Colon (tissue), 2 donors: ENCODE measurements around the gene PDZRN4.
"Not testable (repeated sequence)": the region's sequence is repeated elsewhere in the genome, so short reads cannot be mapped to it uniquely, and the experiment has no call there.

ENCODE experiments used
- FAIRE-seq: peaks from 2 replicates; lab custom pipeline; 2012; peaks lifted over from hg19 to GRCh38; lab: Jason Lieb, UNC
- donor health status: control.
- donor health status: control.

PDZRN4 gene

DNA sequence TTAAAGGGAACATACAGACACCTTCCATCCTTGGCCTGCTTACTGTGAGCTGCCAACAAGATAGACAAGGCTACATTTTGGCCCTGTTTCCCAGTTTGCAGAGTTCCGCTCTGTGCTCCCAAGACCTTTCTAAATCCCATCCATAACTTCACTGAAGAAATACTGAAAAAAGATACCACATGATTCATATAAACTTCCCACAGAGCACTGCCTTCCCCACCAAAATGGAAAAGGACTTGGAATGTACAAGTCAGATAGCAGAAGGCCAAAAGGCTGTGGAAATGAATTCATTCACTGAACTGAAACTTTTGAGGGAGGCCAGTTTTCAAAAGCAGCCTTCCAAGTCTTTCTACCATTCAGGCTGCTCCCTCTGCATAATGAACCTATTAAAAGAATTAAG, 29.6 kb downstream of the PDZRN4 start:
- no peak for FAIRE-seq

- FAIRE-seq = no peak
Observed at GRCh38 chr12:41220931-41221330, 32.8 kb downstream of the PDZRN4 start.

- no peak for FAIRE-seq
Observed at GRCh38 chr12:41221491-41221890, 33.4 kb downstream of the PDZRN4 start.

DNA sequence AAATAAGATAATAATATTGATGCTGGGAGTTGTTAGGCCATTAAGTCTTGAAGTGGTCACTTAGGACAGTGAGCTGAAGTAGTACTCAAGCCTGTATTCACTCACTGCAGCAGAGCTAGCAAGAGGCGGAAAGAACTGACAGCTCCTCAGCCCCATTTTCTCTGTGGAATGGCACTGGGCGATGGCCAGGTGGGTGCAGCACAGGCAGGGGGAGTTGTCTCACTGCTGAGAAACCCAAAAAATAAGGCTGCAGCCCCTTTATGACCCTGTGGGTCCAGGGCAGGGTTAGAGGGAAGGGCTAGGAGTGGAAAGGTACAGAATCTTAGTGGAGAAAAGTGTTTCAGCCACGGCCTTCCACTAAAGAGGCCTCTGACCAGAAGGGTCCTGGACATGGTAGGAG, 35.5 kb downstream of the PDZRN4 start:
- FAIRE-seq = no peak

- no peak for FAIRE-seq
Observed at GRCh38 chr12:41224066-41224465, 35.9 kb downstream of the PDZRN4 start.

DNA sequence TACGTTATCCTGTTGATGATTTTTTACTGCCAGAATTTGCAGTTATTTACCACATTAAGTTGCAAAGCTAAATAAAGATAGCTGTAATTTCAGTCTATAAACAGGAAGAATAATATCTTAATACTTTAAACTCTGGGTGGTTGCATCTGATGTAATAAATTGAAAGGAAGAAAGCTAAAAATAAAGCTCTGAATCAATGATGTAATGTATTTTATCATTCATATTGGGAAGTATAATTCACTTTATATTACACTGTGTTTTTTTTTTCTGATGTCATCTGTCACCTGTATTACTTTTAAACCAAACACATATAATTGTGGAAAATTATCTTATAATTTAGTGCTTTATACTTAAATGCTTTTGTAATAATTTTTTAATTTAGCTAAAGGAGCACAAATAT, 37.1 kb downstream of the PDZRN4 start:
- no peak for FAIRE-seq

GRCh38 chr12:41228066-41228820, 40.1 kb downstream of the PDZRN4 start:
- no peak for FAIRE-seq

- FAIRE-seq = no peak
Observed at GRCh38 chr12:41230756-41231155, 42.6 kb downstream of the PDZRN4 start.

- no peak for FAIRE-seq
Observed at GRCh38 chr12:41234692-41235091, 46.6 kb downstream of the PDZRN4 start.

DNA sequence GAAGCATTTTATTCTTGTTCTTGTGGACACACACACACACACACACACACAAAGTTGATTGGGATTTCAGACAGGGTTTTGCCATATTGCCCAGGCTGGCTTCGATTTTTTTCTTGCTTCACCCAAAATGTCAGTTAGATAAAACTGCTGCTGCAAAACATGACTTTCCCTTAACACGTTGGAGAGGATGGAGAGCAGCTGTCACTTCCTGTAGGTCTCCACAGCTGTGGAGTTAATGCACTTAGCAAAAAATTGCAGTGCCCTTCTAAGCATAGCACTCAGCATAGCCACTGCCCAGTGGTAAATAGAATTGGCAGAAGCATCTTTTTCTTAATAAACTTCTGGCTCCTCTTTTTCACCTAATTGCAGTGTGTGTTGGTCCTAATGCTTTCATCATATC, 54.5 kb downstream of the PDZRN4 start:
- no peak for FAIRE-seq

GRCh38 chr12:41248391-41248790, 60.3 kb downstream of the PDZRN4 start:
- FAIRE-seq = no peak

DNA sequence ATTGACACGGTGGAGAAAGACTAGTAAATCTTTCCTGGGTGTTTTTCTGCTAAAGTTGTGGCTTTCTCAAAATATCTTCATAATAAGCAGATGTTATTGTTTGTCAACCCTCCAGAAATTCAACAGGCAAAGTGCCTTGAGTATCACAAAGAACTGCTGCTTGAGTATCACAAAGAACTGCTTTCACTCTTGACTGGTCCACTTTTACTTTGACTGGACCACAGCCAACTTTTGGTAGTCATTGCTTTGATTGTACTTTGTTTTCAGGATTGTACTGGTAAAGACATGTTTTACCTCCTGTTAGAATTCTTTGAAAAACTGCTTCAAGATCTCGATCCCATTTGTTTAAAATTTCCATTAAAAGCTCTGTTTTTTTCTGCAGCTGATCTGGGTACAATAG, 62.6 kb downstream of the PDZRN4 start:
- FAIRE-seq = no peak

GRCh38 chr12:41254004-41254914, 66.1 kb downstream of the PDZRN4 start:
- no peak for FAIRE-seq

DNA sequence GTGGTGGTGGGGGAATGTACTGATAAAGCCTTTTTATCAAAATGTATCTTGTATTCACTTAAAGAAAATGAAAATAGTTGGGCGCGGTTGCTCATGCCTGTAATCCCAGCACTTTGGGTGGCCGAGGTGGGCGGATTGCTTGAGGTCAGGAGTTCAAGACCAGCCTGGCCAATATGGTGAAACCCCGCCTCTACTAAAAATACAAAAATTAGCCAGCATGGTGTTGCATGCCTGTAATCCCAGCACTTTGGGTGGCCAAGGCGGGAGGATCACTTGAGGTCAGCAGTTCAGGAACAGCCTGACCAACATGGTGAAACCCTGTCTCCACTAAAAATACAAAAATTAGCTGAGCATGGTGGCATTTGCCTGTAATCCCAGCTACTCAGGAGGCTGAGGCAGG, 75.1 kb downstream of the PDZRN4 start:
- FAIRE-seq = not testable (repeated sequence)

- no peak for FAIRE-seq
Observed at GRCh38 chr12:41264281-41264680, 76.2 kb downstream of the PDZRN4 start.

- no peak for FAIRE-seq
Observed at GRCh38 chr12:41269056-41269455, 80.9 kb downstream of the PDZRN4 start.

DNA sequence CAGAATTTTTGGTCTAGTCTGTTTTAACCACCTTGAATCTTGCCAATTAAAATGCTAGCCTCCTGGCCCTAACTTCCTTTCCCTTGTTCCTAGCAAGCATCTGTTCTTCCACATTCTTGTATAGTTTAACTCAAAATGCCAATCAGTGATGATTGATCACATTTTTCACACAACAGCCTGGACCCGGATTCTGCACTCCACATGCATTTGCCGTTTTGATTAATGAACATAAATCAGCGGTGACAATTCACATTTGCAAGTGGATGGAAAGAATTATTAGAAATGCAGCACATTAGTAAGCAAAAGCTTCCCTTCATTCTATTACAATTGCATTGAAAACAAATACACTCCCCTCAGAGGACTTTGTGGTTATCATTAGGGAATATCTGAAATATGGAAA, 83.4 kb downstream of the PDZRN4 start:
- FAIRE-seq = no peak

GRCh38 chr12:41274643-41275042, 86.5 kb downstream of the PDZRN4 start:
- FAIRE-seq = no peak

GRCh38 chr12:41277100-41277945, 89.2 kb downstream of the PDZRN4 start:
- FAIRE-seq = peak; percentile 18

- FAIRE-seq = no peak
Observed at GRCh38 chr12:41277946-41278267, 89.8 kb downstream of the PDZRN4 start.

DNA sequence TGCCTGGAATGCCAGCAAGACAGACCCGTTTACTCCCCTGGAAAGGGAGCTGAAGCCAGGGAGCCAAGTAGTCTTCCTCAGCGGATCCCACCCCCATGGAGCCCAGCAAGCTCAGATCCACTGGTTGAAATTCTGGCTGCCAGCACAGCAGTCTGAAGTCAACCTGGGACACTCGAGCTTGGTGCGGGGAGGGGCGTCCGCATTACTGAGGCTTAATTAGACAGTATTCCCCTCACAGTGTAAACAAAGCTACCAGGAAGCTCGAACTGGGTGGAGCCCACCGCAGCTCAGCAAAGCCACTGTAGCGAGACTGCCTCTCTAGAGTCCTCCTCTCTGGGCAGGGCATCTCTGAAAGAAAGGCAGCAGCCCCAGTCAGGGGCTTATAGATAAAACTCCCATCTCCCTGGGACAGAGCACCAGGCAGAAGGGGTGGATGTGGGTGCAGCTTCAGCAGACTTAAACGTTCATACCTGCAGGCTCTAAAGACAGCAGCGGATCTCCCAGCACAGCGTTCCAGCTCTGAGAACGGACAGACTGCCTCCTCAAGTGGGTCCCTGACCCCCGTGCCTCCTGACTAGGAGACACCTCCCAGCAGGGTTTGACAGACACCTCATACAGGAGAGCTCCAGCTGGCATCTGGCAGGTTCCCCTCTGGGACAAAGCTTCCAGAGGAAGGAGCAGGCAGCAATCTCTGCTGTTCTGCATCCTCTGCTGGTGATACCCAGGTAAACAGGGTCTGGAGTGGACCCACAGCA, 92.4 kb downstream of the PDZRN4 start:
- not testable (repeated sequence) for FAIRE-seq

GRCh38 chr12:41285470-41285869, 97.3 kb downstream of the PDZRN4 start:
- FAIRE-seq = not testable (repeated sequence)
